Diencephalon (tissue), 1 donor: ENCODE data around the gene CLEC4M. TPM values are rescaled to one million over a fixed set of nuclear protein-coding genes. Genes with fewer than 3 reads are reported as not detected.

Experiments
- total RNA-seq: library from RNA; depleted of rRNA; stranded (reverse); fragments of >200 nt; gene quantifications from one replicate; pipeline ENCODE4 v1.2.3, GENCODE V29; 2014

The CLEC4M gene, protein sequence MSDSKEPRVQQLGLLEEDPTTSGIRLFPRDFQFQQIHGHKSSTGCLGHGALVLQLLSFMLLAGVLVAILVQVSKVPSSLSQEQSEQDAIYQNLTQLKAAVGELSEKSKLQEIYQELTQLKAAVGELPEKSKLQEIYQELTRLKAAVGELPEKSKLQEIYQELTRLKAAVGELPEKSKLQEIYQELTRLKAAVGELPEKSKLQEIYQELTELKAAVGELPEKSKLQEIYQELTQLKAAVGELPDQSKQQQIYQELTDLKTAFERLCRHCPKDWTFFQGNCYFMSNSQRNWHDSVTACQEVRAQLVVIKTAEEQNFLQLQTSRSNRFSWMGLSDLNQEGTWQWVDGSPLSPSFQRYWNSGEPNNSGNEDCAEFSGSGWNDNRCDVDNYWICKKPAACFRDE
- not detected for total RNA-seq

GRCh38 chr19:7762719-7763293, at the start of gene CLEC4M:
CLEC4M (plus strand) TSS chr19:7763243; CDS start chr19:7763267, 24 bp downstream.

GRCh38 chr19:7732045-7732444, 31.0 kb upstream of the CLEC4M start, which contains the start of gene CLEC4G:
CLEC4G (minus strand) TSS chr19:7732110; CDS start chr19:7732102, 8 bp downstream.

GRCh38 chr19:7746903-7747884, 15.8 kb upstream of the CLEC4M start, which contains the start of gene CD209:
CD209 (minus strand) TSS chr19:7747534; CDS start chr19:7747511, 23 bp downstream.

Other genes starting within 250 kb of the CLEC4M start
- gene ZNF358, start 247.1 kb upstream of the CLEC4M start, total RNA-seq: 11.3 TPM
- 9.9 TPM for gene MCOLN1, start 240.6 kb upstream of the CLEC4M start, total RNA-seq
- 63.7 TPM for gene PNPLA6, start 227.5 kb upstream of the CLEC4M start, total RNA-seq
- gene CAMSAP3, start 167.4 kb upstream of the CLEC4M start, total RNA-seq: 15.5 TPM
- gene XAB2, start 133.7 kb upstream of the CLEC4M start, total RNA-seq: 18.2 TPM
- gene PET100, start 133.4 kb upstream of the CLEC4M start, total RNA-seq: 23.3 TPM
- gene PCP2, start 129.5 kb upstream of the CLEC4M start, total RNA-seq: not detected
- gene STXBP2, start 126.1 kb upstream of the CLEC4M start, total RNA-seq: 3.5 TPM
- 0.92 TPM for gene RETN, start 94.2 kb upstream of the CLEC4M start, total RNA-seq
- gene MCEMP1, start 86.2 kb upstream of the CLEC4M start, total RNA-seq: not detected
- 16.1 TPM for gene TRAPPC5, start 82.4 kb upstream of the CLEC4M start, total RNA-seq
- 0.46 TPM for gene FCER2, start 61.1 kb upstream of the CLEC4M start, total RNA-seq
- gene CLEC4G, start 31.1 kb upstream of the CLEC4M start, total RNA-seq: 0.92 TPM
- 0.69 TPM for gene CD209, start 15.7 kb upstream of the CLEC4M start, total RNA-seq
- 55.4 TPM for gene EVI5L, start 67.0 kb downstream of the CLEC4M start, total RNA-seq
- 3.5 TPM for gene PRR36, start 111.1 kb downstream of the CLEC4M start, total RNA-seq
- gene LRRC8E, start 125.3 kb downstream of the CLEC4M start, total RNA-seq: under 0.01 TPM
- gene MAP2K7, start 140.6 kb downstream of the CLEC4M start, total RNA-seq: 6.9 TPM
- gene TGFBR3L, start 151.6 kb downstream of the CLEC4M start, total RNA-seq: not detected
- 7.4 TPM for gene SNAPC2, start 157.1 kb downstream of the CLEC4M start, total RNA-seq
- 29.3 TPM for gene CTXN1, start 162.9 kb downstream of the CLEC4M start, total RNA-seq
- 34.8 TPM for gene TIMM44, start 180.4 kb downstream of the CLEC4M start, total RNA-seq
- gene ELAVL1, start 242.4 kb downstream of the CLEC4M start, total RNA-seq: 20.8 TPM